Gastroesophageal sphincter (tissue), 4 donors: Measurements from ENCODE around the gene RHBDF2. TPM values are rescaled to one million over a fixed set of nuclear protein-coding genes. Genes with fewer than 3 reads are reported as not detected.

Source experiments
- ATAC-seq: fragments of 150-250 bp; one replicate; pipeline ENCODE4 v1.9.1; 2016; ENCODE audit warnings: mild to moderate bottlenecking, moderate library complexity
- H3K27ac ChIP-seq, 4 donors: fragments of 200-600 bp; sonication (generic) in 3 of 4; 1 replicate in 3 of 4; 2 replicates in 1 of 4; pipeline ENCODE4 v1.5.1; 2016 to 2019
- H3K27me3 ChIP-seq: fragments of 200-600 bp; sonication (generic); one replicate; pipeline ENCODE4 v1.5.1; 2019
- H3K36me3 ChIP-seq, 2 donors: fragments of 200-600 bp; sonication (generic); one replicate each; pipeline ENCODE4 v1.5.1; 2019; ENCODE audit warnings: control low read depth in 1 of 2
- H3K4me1 ChIP-seq, 3 donors: fragments of 200-600 bp; sonication (generic); 1 replicate in 2 of 3; 2 replicates in 1 of 3; pipeline ENCODE4 v1.5.1; 2016 to 2019; ENCODE audit warnings: control low read depth in 2 of 3
- H3K4me3 ChIP-seq, 2 donors: fragments of 200-600 bp; sonication (generic); one replicate each; pipeline ENCODE4 v1.5.1; 2019; ENCODE audit warnings: mild to moderate bottlenecking in 1 of 2, moderate library complexity in 1 of 2
- H3K9me3 ChIP-seq, 3 donors: fragments of 200-600 bp; sonication (generic); one replicate each; pipeline ENCODE4 v1.5.1; 2017 to 2019; ENCODE audit warnings: control low read depth in 2 of 3
- EP300 ChIP-seq: sonication (generic); formaldehyde crosslinking; IDR thresholded peaks from one replicate; pipeline ENCODE4 v1.6.1; 2017; ENCODE audit warnings: antibody characterized with exemption, mild to moderate bottlenecking
- POLR2A ChIP-seq, 2 donors: fragments of 450-650 bp; IDR thresholded peaks; one replicate each; pipeline ENCODE4 v1.6.1; 2017; ENCODE audit warnings: antibody characterized with exemption in 2 of 2, mild to moderate bottlenecking in 2 of 2, moderate library complexity in 1 of 2
- POLR2AphosphoS5 ChIP-seq: sonication (generic); formaldehyde crosslinking; IDR thresholded peaks from one replicate; pipeline ENCODE4 v1.6.1; 2017; ENCODE audit warnings: antibody characterized with exemption
- WGBS, 2 donors: methylation state at CpG; one replicate each; pipeline ENCODE4 v1.1.5; 2018; ENCODE audit warnings: low coverage in 1 of 2; 5-methylcytosine and 5-hydroxymethylcytosine counted together
- total RNA-seq, 4 donors: library from RNA; depleted of rRNA; stranded (reverse); fragments of >200 nt; gene quantifications; one replicate each; pipeline ENCODE4 v1.1.0, GENCODE V29; 2016
- TF ChIP-seq, protein P1 (sequence below), 4 experiments: fragments of 200-600 bp in 2 of 4; fragments of 450-650 bp in 2 of 4; sonication (generic) in 1 of 4; IDR thresholded peaks; one replicate each; pipeline ENCODE4 v1.5.1; 2017 to 2019; ENCODE audit warnings: antibody characterized with exemption in 4 of 4, mild to moderate bottlenecking in 2 of 4, moderate library complexity in 2 of 4

The RHBDF2 gene
- total RNA-seq, 4 donors from 2014 or later: 7.3 to 20.5 (median 8.5) TPM

GRCh38 chr17:76471498-76472257 is 29.5 kb downstream of the RHBDF2 start:
- H3K4me3 ChIP-seq: no peak overlapping the region
- no peak for ATAC-seq
- WGBS, 2 donors: 80 to 86% methylated on average over 2 to 11 of the region's 35 CpGs
- no peaks in the 10 kb centered on the region for H3K27me3 ChIP-seq
- H3K9me3 ChIP-seq: no peaks in the 10 kb centered on the region
- H3K27ac ChIP-seq: no peak overlapping the region
- peaks cover 0 to 40% of the 10 kb centered on the region in 2 donors for H3K36me3 ChIP-seq
- no peak for TF ChIP-seq EP300
- TF ChIP-seq, protein P1, sequence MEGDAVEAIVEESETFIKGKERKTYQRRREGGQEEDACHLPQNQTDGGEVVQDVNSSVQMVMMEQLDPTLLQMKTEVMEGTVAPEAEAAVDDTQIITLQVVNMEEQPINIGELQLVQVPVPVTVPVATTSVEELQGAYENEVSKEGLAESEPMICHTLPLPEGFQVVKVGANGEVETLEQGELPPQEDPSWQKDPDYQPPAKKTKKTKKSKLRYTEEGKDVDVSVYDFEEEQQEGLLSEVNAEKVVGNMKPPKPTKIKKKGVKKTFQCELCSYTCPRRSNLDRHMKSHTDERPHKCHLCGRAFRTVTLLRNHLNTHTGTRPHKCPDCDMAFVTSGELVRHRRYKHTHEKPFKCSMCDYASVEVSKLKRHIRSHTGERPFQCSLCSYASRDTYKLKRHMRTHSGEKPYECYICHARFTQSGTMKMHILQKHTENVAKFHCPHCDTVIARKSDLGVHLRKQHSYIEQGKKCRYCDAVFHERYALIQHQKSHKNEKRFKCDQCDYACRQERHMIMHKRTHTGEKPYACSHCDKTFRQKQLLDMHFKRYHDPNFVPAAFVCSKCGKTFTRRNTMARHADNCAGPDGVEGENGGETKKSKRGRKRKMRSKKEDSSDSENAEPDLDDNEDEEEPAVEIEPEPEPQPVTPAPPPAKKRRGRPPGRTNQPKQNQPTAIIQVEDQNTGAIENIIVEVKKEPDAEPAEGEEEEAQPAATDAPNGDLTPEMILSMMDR (IDR thresholded peaks at IDR 0.05): no peak
- no peak for TF ChIP-seq POLR2AphosphoS5
- TF ChIP-seq POLR2A (IDR thresholded peaks at IDR 0.05): no peak
- no peaks in the 10 kb centered on the region for H3K4me1 ChIP-seq

- peaks cover 0 to 40% of the 10 kb centered on the region in 2 donors for H3K36me3 ChIP-seq
- no peaks in the 10 kb centered on the region for H3K27me3 ChIP-seq
- peaks cover 0 to 6% (median 0%) of the 10 kb centered on the region in 3 donors for H3K4me1 ChIP-seq
- no peak overlapping the region for H3K4me3 ChIP-seq
- no peak overlapping the region for H3K27ac ChIP-seq
- WGBS, 2 donors: 80% methylated on average over 1 of the region's 13 CpGs; no CpG with 5 or more reads in 1 of the 2 donors
- TF ChIP-seq EP300 (no peak), POLR2A (IDR thresholded peaks at IDR 0.05) (no peak), POLR2AphosphoS5 (no peak)
- TF ChIP-seq, protein P1 (IDR thresholded peaks at IDR 0.05): no peak
- H3K9me3 ChIP-seq: no peaks in the 10 kb centered on the region
- no peak for ATAC-seq
These were observed 31.1 kb downstream of the RHBDF2 start for GRCh38 chr17:76469991-76470739.

DNA sequence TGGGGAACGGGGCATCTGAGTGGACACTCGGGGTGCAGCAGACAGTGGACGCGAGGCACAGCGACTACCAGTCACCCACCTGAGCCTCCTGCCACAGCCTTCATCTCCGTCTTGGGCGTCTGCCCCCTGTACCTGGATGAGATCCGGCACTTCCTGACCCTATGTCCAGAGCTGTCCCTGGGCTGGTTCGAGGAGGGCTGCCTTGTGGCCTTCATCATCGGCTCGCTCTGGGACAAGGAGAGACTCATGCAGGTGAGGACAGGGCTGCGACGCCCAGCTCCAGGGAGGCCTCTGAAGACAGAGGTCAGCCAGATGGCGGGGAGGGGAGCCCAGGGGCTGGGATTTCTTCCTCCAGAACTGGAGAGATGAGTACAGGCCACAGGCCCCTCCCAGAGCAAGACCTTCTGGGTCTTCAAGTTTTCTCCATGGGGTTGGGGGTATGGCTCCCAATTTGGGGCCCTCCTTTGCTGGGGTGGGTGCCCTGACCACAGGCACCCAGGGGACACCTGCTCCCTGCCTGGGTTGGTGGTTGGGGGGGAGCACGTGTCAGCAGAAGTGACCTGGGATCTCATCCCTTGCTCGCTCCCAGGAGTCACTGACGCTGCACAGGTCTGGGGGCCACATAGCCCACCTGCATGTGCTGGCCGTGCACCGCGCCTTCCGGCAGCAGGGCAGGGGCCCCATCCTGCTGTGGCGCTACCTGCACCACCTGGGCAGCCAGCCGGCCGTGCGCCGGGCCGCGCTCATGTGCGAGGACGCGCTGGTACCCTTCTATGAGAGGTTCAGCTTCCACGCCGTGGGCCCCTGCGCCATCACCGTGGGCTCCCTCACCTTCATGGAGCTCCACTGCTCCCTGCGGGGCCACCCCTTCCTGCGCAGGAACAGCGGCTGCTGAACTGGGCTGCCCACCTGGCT is 31.9 kb downstream of the RHBDF2 start:
- no peak overlapping the region for H3K27ac ChIP-seq
- TF ChIP-seq POLR2A (IDR thresholded peaks at IDR 0.05) (no peak), POLR2AphosphoS5 (no peak), EP300 (no peak)
- TF ChIP-seq, protein P1 (IDR thresholded peaks at IDR 0.05): no peak
- peaks cover 0 to 34% of the 10 kb centered on the region in 2 donors for H3K36me3 ChIP-seq
- no peak overlapping the region for H3K4me3 ChIP-seq
- H3K4me1 ChIP-seq: peaks cover 0 to 6% (median 0%) of the 10 kb centered on the region in 3 donors
- no CpG with 5 or more reads among the region's 38 CpGs for WGBS, 2 donors
- no peak for ATAC-seq
- no peaks in the 10 kb centered on the region for H3K27me3 ChIP-seq
- H3K9me3 ChIP-seq: no peaks in the 10 kb centered on the region

DNA sequence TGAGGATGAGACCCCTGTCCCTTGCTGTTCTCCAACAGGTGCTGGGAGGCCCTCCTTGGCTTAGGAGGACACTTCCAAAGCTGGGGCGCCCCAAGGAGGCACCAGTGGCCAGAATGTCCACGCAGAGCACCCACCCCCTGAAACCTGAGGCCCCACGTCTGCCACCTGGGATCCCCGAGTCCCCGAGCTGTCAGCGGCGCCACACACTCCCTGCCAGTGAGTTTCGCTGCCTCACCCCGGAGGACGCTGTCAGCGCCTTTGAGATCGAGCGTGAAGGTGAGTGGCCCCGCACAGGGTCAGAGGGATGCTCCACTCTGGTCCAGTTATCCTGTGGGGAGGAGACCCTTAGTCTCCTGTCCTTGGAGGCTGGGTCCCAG is 32.6 kb downstream of the RHBDF2 start:
- TF ChIP-seq, protein P1 (IDR thresholded peaks at IDR 0.05): no peak
- TF ChIP-seq POLR2A (IDR thresholded peaks at IDR 0.05) (no peak), POLR2AphosphoS5 (no peak), EP300 (no peak)
- no peaks in the 10 kb centered on the region for H3K27me3 ChIP-seq
- peaks cover 0 to 6% (median 0%) of the 10 kb centered on the region in 3 donors for H3K4me1 ChIP-seq
- H3K9me3 ChIP-seq: no peaks in the 10 kb centered on the region
- no peak overlapping the region for H3K27ac ChIP-seq
- no peak overlapping the region for H3K4me3 ChIP-seq
- no peak for ATAC-seq
- peaks cover 0 to 27% of the 10 kb centered on the region in 2 donors for H3K36me3 ChIP-seq
- WGBS, 2 donors: 83% methylated on average over 3 of the region's 14 CpGs; no CpG with 5 or more reads in 1 of the 2 donors
